ENCODE results near the gene TCFL5. TPM values are rescaled to one million over a fixed set of nuclear protein-coding genes. Genes with fewer than 3 reads are reported as not detected.
"Not testable (repeated sequence)": the region's sequence is repeated elsewhere in the genome, so short reads cannot be mapped to it uniquely, and the experiment has no call there.

The TCFL5 gene
- total RNA-seq, 4 donors from 2014 or later: 12.1 to 13.9 (median 13.1) TPM

DNA sequence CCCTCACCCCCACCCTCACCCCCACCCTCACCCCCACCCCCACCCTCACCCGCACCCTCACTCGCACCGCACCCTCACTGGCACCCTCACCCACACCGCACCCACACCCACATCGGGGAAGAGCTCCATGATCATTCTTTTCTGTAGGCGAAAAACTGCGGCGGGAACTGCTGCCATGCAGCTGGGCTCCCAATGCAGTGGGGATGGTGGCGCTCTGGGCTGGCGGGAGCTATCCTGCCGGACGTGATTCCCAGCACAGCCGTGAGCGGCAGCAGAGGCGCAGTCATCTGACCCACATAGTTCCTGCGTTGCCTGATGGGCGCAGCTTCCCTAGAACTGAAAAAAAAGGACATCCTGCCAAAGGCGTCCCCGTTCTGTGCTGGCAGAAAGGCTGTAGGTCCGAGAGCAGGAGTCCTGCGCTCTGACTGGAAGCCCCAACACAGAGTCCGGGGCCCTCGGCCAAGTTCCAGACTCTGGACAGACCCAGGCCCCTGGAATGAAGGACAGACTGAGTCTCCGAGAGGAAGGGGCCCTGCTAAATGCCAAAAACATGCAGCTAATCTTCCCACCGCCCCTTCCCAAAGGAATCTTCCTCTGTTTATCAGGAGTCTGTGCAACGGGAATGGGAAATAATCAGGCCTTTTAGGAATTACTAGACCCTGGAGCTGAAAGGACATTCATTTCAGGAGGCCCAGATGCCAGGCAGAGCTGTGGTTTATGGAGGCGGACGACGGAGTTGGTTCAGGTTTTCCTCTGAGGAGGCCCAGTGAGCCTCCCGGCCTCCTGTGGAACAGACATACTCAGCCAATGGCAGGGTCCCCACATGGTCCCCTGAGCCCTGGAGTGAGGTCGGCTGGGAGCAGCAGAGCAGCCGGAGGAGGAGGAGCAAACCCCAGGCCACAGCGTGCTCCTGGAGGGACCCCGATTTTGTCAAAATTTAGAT is 14.1 kb upstream of the TCFL5 start:
- peak; percentile 73 to 96 for DNase-seq (ENCODE audit: low spot score in 2 of 2)
- WGBS, 2 donors: 32 to 63% methylated on average over 15 to 26 of the region's 34 CpGs
- no peak overlapping the region for H3K4me3 ChIP-seq (ENCODE audit: low read depth, poor library complexity, severe bottlenecking)
- intact Hi-C loops (cut with DNase I; ENCODE audit: low total_unique reads): loop anchor here (10.0 kb wide), 1 partner anchor 129 kb away; the partner anchor contains the start of gene BHLHE23
- TF ChIP-seq, protein P1, sequence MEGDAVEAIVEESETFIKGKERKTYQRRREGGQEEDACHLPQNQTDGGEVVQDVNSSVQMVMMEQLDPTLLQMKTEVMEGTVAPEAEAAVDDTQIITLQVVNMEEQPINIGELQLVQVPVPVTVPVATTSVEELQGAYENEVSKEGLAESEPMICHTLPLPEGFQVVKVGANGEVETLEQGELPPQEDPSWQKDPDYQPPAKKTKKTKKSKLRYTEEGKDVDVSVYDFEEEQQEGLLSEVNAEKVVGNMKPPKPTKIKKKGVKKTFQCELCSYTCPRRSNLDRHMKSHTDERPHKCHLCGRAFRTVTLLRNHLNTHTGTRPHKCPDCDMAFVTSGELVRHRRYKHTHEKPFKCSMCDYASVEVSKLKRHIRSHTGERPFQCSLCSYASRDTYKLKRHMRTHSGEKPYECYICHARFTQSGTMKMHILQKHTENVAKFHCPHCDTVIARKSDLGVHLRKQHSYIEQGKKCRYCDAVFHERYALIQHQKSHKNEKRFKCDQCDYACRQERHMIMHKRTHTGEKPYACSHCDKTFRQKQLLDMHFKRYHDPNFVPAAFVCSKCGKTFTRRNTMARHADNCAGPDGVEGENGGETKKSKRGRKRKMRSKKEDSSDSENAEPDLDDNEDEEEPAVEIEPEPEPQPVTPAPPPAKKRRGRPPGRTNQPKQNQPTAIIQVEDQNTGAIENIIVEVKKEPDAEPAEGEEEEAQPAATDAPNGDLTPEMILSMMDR (IDR thresholded peaks at IDR 0.05): no peak
- no peak for TF ChIP-seq POLR2A (IDR thresholded peaks at IDR 0.05)

DNA sequence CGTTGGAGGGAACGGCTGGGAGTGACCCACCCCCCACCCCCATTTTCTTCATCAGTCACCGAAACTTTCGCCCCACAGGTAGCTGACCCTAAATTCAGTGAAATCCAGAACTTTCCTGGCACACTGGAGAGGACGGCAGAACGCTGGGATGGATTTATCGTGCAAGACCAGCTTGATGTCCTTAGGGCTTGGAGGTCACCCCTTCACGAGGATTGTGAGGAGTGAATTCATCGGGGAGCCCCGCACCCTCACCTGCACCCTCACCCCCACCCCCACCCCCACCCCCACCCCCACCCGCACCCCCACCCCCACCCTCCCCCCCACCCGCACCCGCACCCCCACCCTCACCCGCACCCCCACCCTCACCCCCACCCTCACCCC is 13.3 kb upstream of the TCFL5 start:
- TF ChIP-seq, protein P1 (IDR thresholded peaks at IDR 0.05): no peak
- no peak for TF ChIP-seq POLR2A (IDR thresholded peaks at IDR 0.05)
- intact Hi-C loops (cut with DNase I; ENCODE audit: low total_unique reads): loop anchor here (10.0 kb wide), 1 partner anchor 130 kb away; the partner anchor contains the start of gene BHLHE23
- WGBS, 2 donors: 84 to 88% methylated on average over 10 of the region's 14 CpGs
- H3K4me3 ChIP-seq (ENCODE audit: low read depth, poor library complexity, severe bottlenecking): no peak overlapping the region
- no peak for DNase-seq (ENCODE audit: low spot score in 2 of 2)

DNA sequence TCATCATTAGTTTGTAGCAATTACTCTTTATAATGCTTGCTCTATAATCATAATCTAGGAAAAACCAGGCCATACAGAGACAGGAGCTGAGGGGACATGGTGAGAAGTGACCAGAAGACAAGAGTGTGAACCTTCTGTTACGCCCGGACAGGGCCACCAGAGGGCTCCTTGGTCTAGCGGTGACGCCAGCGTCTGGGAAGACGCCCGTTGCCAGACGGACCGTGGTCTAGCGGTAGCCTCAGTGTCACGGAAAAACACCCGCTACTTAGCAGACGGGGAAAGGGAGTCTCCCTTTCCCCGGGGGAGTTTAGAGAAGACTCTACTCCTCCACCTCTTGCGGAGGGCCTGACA is 12.0 kb upstream of the TCFL5 start:
- WGBS, 2 donors: 4 to 14% methylated on average over 13 to 15 of the region's 15 CpGs
- intact Hi-C loops (cut with DNase I; ENCODE audit: low total_unique reads): loop anchor here (10.0 kb wide), 1 partner anchor 131 kb away; the partner anchor contains the start of gene BHLHE23
- TF ChIP-seq, protein P1 (IDR thresholded peaks at IDR 0.05): peak in 1 of 3 donors; percentile 12
- H3K4me3 ChIP-seq (ENCODE audit: low read depth, poor library complexity, severe bottlenecking); DNase-seq (ENCODE audit: low spot score in 2 of 2): not testable (repeated sequence)

DNA sequence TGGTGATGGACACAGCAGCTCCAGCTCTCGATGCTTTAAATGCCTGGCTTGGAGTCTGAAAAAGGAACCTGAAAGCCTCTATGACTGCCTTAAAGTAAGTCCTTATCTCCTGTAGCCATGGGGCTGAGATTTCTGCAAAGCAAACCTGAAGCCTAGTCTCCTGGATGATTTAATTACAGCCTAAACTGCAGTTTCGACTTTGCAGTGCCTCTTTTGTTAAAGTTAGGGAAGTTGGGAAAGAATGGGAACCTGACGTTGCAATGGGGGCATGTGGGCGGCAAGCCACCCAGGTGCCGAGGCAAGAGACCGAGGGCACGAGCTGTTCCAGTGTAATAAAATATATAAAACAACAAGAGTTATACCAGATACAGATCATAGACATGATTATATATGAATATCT is 11.7 kb upstream of the TCFL5 start:
- intact Hi-C loops (cut with DNase I; ENCODE audit: low total_unique reads): loop anchor here (10.0 kb wide), 1 partner anchor 132 kb away; the partner anchor contains the start of gene BHLHE23
- 67 to 72% methylated on average over 7 of the region's 7 CpGs for WGBS, 2 donors
- TF ChIP-seq, protein P1 (IDR thresholded peaks at IDR 0.05): no peak
- TF ChIP-seq POLR2A (IDR thresholded peaks at IDR 0.05): no peak
- DNase-seq (ENCODE audit: low spot score in 2 of 2): no peak
- no peak overlapping the region for H3K4me3 ChIP-seq (ENCODE audit: low read depth, poor library complexity, severe bottlenecking)

DNA sequence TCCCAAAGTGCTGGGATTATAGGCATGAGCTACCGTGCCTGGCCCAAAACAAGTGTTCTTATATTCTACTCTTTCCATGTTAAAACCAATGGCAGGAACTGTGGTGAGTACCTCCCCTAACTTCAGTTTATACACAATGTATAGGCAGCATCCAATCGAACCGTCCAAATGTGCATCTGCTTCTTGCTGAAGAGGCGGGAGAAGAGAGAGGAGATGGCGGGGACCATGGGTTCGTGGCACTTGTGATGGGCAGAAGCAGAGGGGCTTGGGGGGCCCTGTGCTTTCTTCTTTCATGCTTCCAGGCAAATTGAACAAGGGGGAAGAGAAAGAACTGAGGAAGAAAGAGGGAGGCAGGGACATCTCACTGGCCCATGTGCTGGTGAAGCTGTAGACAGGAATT is 11.2 kb upstream of the TCFL5 start:
- DNase-seq (ENCODE audit: low spot score in 2 of 2): no peak
- WGBS, 2 donors: 91 to 94% methylated on average over 6 of the region's 6 CpGs
- no peak for TF ChIP-seq POLR2A (IDR thresholded peaks at IDR 0.05)
- TF ChIP-seq, protein P1 (IDR thresholded peaks at IDR 0.05): no peak
- intact Hi-C loops (cut with DNase I; ENCODE audit: low total_unique reads): loop anchor here (10.0 kb wide), 1 partner anchor 132 kb away; the partner anchor contains the start of gene BHLHE23
- no peak overlapping the region for H3K4me3 ChIP-seq (ENCODE audit: low read depth, poor library complexity, severe bottlenecking)

All from lower leg skin (tissue), 4 donors.